ENCODE data around the gene SLC5A11.
"Not testable (repeated sequence)": the region's sequence is repeated elsewhere in the genome, so short reads cannot be mapped to it uniquely, and the experiment has no call there.

The SLC5A11 gene
- total RNA-seq, result 0.26 to 0.61 reads per million in 2 donors

- DNase-seq, result no peak
Measured at GRCh38 chr16:24845726-24846547, at the start of gene SLC5A11. TSS of gene SLC5A11 (plus strand) at chr16:24845963. CDS start at chr16:24858644, 12,681 bp downstream.

GRCh38 chr16:24800586-24800985 lies 45.2 kb upstream of the SLC5A11 start:
- DNase-seq, result no peak

GRCh38 chr16:24801761-24802302 lies 43.9 kb upstream of the SLC5A11 start:
- DNase-seq, result no peak

GRCh38 chr16:24805484-24805883 lies 40.3 kb upstream of the SLC5A11 start:
- DNase-seq, result no peak

GRCh38 chr16:24807301-24807700 lies 38.5 kb upstream of the SLC5A11 start:
- no peak for DNase-seq

- no peak for DNase-seq
Measured at GRCh38 chr16:24810951-24811843, 34.6 kb upstream of the SLC5A11 start.

- DNase-seq, result not testable (repeated sequence)
Measured at GRCh38 chr16:24812813-24813212, 33.0 kb upstream of the SLC5A11 start.

GRCh38 chr16:24815021-24815420 lies 30.7 kb upstream of the SLC5A11 start:
- DNase-seq, result no peak

- DNase-seq, result no peak
Measured at GRCh38 chr16:24816688-24817087, 29.1 kb upstream of the SLC5A11 start.

- no peak for DNase-seq
Measured at GRCh38 chr16:24819462-24820040, 26.2 kb upstream of the SLC5A11 start.

- no peak for DNase-seq
Measured at GRCh38 chr16:24820522-24820921, 25.2 kb upstream of the SLC5A11 start.

- DNase-seq, result no peak
Measured at GRCh38 chr16:24821129-24821528, 24.6 kb upstream of the SLC5A11 start.

GRCh38 chr16:24822542-24822941 lies 23.2 kb upstream of the SLC5A11 start:
- no peak for DNase-seq

- DNase-seq, result no peak
Measured at GRCh38 chr16:24822974-24823373, 22.8 kb upstream of the SLC5A11 start.

- DNase-seq, result no peak
Measured at GRCh38 chr16:24825696-24826095, 20.1 kb upstream of the SLC5A11 start.

- no peak for DNase-seq
Measured at GRCh38 chr16:24826096-24826690, 19.6 kb upstream of the SLC5A11 start.

- DNase-seq, result no peak
Measured at GRCh38 chr16:24826817-24827566, 18.8 kb upstream of the SLC5A11 start.

- no peak for DNase-seq
Measured at GRCh38 chr16:24829153-24829552, 16.6 kb upstream of the SLC5A11 start.

GRCh38 chr16:24833352-24833751 lies 12.4 kb upstream of the SLC5A11 start:
- DNase-seq, result no peak

- DNase-seq, result no peak
Measured at GRCh38 chr16:24834459-24835335, 11.1 kb upstream of the SLC5A11 start.

- DNase-seq, result no peak
Measured at GRCh38 chr16:24836836-24837235, 8.9 kb upstream of the SLC5A11 start.

Data from activated gamma-delta T cell (primary cell).